H1 (cell line): ENCODE results near the gene CD79A. TPM values are rescaled to one million over a fixed set of nuclear protein-coding genes. Genes with fewer than 3 reads are reported as not detected.

Experiments
- CTCF ChIA-PET: fragments of 300-600 bp; sonication (Branson Sonifier 250); formaldehyde crosslinking; loops from one replicate; lab custom pipeline; 2021; ENCODE audit not compliant: partially characterized antibody; lab: Charles Lee
- POLR2A ChIA-PET: fragments of 300-600 bp; sonication (Branson Sonifier 250); formaldehyde crosslinking; loops from one replicate; lab custom pipeline; 2021; ENCODE audit warnings: inconsistent platforms; ENCODE audit not compliant: partially characterized antibody; lab: Charles Lee
- DNase-seq, 2 experiments: peaks; one replicate each; pipeline versions ENCODE4 v3.0.0 to v3.0.0-alpha.2; 2010 to 2022; ENCODE audit warnings: low spot score in 2 of 2, low read depth in 1 of 2, mixed read lengths in 1 of 2
- FAIRE-seq: peaks from 2 replicates; lab custom pipeline; 2011; peaks lifted over from hg19 to GRCh38; lab: Jason Lieb, UNC
- H2AFZ ChIP-seq: 2 replicates; pipeline ENCODE4 v1.8.1; 2012; ENCODE audit warnings: low read length, inconsistent platforms
- H2AK5ac ChIP-seq: 2 replicates; pipeline ENCODE4 v1.6.1; 2013; ENCODE audit warnings: low read depth, low read length
- H2BK120ac ChIP-seq: replicated peaks from 2 replicates; pipeline ENCODE3; 2013; ENCODE audit warnings: low read depth, low read length, inconsistent platforms
- H2BK12ac ChIP-seq: 2 replicates; pipeline ENCODE4 v1.6.1; 2013; ENCODE audit warnings: low read depth, low read length
- H2BK15ac ChIP-seq: 2 replicates; pipeline ENCODE4 v1.6.1; 2013; ENCODE audit warnings: low read length
- H2BK20ac ChIP-seq: 2 replicates; pipeline ENCODE4 v1.6.1; 2013; ENCODE audit warnings: low read length
- H2BK5ac ChIP-seq: 2 replicates; pipeline ENCODE4 v1.6.1; 2013; ENCODE audit warnings: low read depth, low read length
- H3K14ac ChIP-seq: 2 replicates; pipeline ENCODE4 v1.6.1; 2013; ENCODE audit warnings: inconsistent platforms; ENCODE audit not compliant: insufficient read length
- H3K18ac ChIP-seq: 2 replicates; pipeline ENCODE4 v1.6.1; 2013; ENCODE audit warnings: low read length; ENCODE audit errors: extremely low read depth
- H3K23ac ChIP-seq: 2 replicates; pipeline ENCODE4 v1.6.1; 2013; ENCODE audit warnings: inconsistent platforms; ENCODE audit not compliant: insufficient read length
- H3K23me2 ChIP-seq: 2 replicates; pipeline ENCODE4 v1.6.1; 2013; ENCODE audit warnings: low read depth, low read length
- H3K27ac ChIP-seq: 2 replicates; pipeline ENCODE4 v1.6.1; 2011; ENCODE audit warnings: low read depth, low read length, inconsistent platforms
- H3K27me3 ChIP-seq, 4 experiments: replicated peaks in 1 of 4; 1 replicate in 1 of 4; 2 replicates in 3 of 4; pipeline versions ENCODE4 v1.6.1 to v1.8.1; 2011 to 2013; ENCODE audit warnings: low read length in 3 of 4, mild to moderate bottlenecking in 3 of 4, inconsistent platforms in 2 of 4, mixed read lengths in 2 of 4, moderate library complexity in 1 of 4; ENCODE audit not compliant: control insufficient read depth in 3 of 4, insufficient read depth in 3 of 4; ENCODE audit errors: extremely low read depth in 1 of 4
- H3K36me3 ChIP-seq, 4 experiments: 2 replicates each; pipeline versions ENCODE4 v1.6.1 to v1.8.1; 2011 to 2013; ENCODE audit warnings: mild to moderate bottlenecking in 4 of 4, low read length in 3 of 4, moderate library complexity in 2 of 4, control low read depth in 1 of 4, inconsistent platforms in 1 of 4; ENCODE audit not compliant: insufficient read depth in 4 of 4, control insufficient read depth in 2 of 4
- H3K4ac ChIP-seq: replicated peaks from 2 replicates; pipeline ENCODE3; 2013; ENCODE audit warnings: low read length, low read depth, mixed read lengths, inconsistent platforms; ENCODE audit not compliant: insufficient read length
- H3K4me1 ChIP-seq, 4 experiments: replicated peaks in 1 of 4; 1 replicate in 1 of 4; 2 replicates in 3 of 4; pipeline versions ENCODE4 v1.6.1 to v1.8.1; 2011 to 2013; ENCODE audit warnings: low read length in 3 of 4, inconsistent platforms in 2 of 4, mixed read lengths in 1 of 4; ENCODE audit not compliant: insufficient read depth in 4 of 4, control insufficient read depth in 3 of 4
- H3K4me2 ChIP-seq, 2 experiments: 2 replicates each; pipeline versions ENCODE4 v1.6.1 to v1.8.1; 2011 to 2013; ENCODE audit warnings: low read depth in 2 of 2, low read length in 2 of 2, control low read depth in 1 of 2, inconsistent platforms in 1 of 2, mild to moderate bottlenecking in 1 of 2; ENCODE audit not compliant: insufficient read depth in 1 of 2
- H3K4me3 ChIP-seq, 4 experiments: fragments of 200-600, 300-600 bp in 1 of 4; sonication (generic), shearing (Covaris generic), sonication (Bioruptor Twin) in 1 of 4; 2 replicates each; pipeline versions ENCODE4 v1.5.1 to v1.8.1; 2011 to 2016; ENCODE audit warnings: low read length in 4 of 4, low read depth in 3 of 4, control low read depth in 2 of 4, inconsistent platforms in 2 of 4, mild to moderate bottlenecking in 2 of 4, mixed read lengths in 1 of 4, moderate library complexity in 1 of 4; ENCODE audit not compliant: insufficient read depth in 2 of 4; ENCODE audit errors: extremely low read depth in 1 of 4
- H3K56ac ChIP-seq: replicated peaks from 2 replicates; pipeline ENCODE3; 2013; ENCODE audit warnings: low read depth, mild to moderate bottlenecking, mixed read lengths, low read length, inconsistent platforms; ENCODE audit not compliant: insufficient read length
- H3K79me1 ChIP-seq: 2 replicates; pipeline ENCODE4 v1.6.1; 2013; ENCODE audit warnings: low read depth, low read length, control low read depth
- H3K79me2 ChIP-seq, 2 experiments: 2 replicates each; pipeline versions ENCODE4 v1.6.1 to v1.8.1; 2012 to 2013; ENCODE audit warnings: low read length in 2 of 2, mild to moderate bottlenecking in 2 of 2, inconsistent platforms in 1 of 2; ENCODE audit not compliant: insufficient read depth in 2 of 2, control insufficient read depth in 1 of 2
- H3K9ac ChIP-seq, 4 experiments: replicated peaks in 1 of 4; 1 replicate in 1 of 4; 2 replicates in 3 of 4; pipeline versions ENCODE4 v1.6.1 to v1.8.1; 2011 to 2013; ENCODE audit warnings: low read depth in 3 of 4, low read length in 3 of 4, control low read depth in 2 of 4, mild to moderate bottlenecking in 2 of 4, moderate library complexity in 2 of 4, inconsistent platforms in 1 of 4; ENCODE audit errors: extremely low read depth in 1 of 4
- H3K9me3 ChIP-seq, 2 experiments: 2 replicates each; pipeline versions ENCODE4 v1.6.1 to v1.8.1; 2012 to 2013; ENCODE audit warnings: mild to moderate bottlenecking in 2 of 2, moderate library complexity in 2 of 2, control low read depth in 1 of 2, inconsistent platforms in 1 of 2, low read depth in 1 of 2, low read length in 1 of 2, mixed read lengths in 1 of 2; ENCODE audit not compliant: insufficient read depth in 2 of 2
- H4K20me1 ChIP-seq, 2 experiments: replicated peaks in 1 of 2; 2 replicates each; pipeline versions ENCODE3 to v1.8.1; 2011 to 2013; ENCODE audit warnings: inconsistent platforms in 2 of 2, low read length in 2 of 2, mild to moderate bottlenecking in 1 of 2; ENCODE audit not compliant: insufficient read depth in 2 of 2, control insufficient read depth in 1 of 2
- H4K5ac ChIP-seq: 2 replicates; pipeline ENCODE4 v1.6.1; 2013; ENCODE audit warnings: low read length, low read depth, mixed read lengths, inconsistent platforms; ENCODE audit not compliant: insufficient read length
- H4K8ac ChIP-seq: 2 replicates; pipeline ENCODE4 v1.8.0; 2013; ENCODE audit warnings: mild to moderate bottlenecking, moderate library complexity, low read length, inconsistent platforms; ENCODE audit not compliant: insufficient read depth; ENCODE audit errors: extremely low read depth
- H4K91ac ChIP-seq: replicated peaks from 2 replicates; pipeline ENCODE3; 2013; ENCODE audit warnings: low read length, mixed read lengths, inconsistent platforms; ENCODE audit not compliant: insufficient read length
- KDM1A ChIP-seq: fragments of 200-600, 300-600 bp; sonication (generic); IDR thresholded peaks from 2 replicates; pipeline ENCODE4 v1.7.1; 2016; ENCODE audit warnings: mild to moderate bottlenecking, low read length, borderline replicate concordance
- MAX ChIP-seq: IDR thresholded peaks from 2 replicates; pipeline ENCODE4 v1.6.1; 2012; ENCODE audit warnings: inconsistent platforms
- SIRT6 ChIP-seq: IDR thresholded peaks from one replicate; pipeline ENCODE4 v1.7.1; 2012; ENCODE audit warnings: low read length, inconsistent platforms
- WGBS, 2 experiments: shearing (Covaris generic) in 1 of 2; methylation state at CpG; one replicate each; pipeline versions ENCODE4 v1.1.6 to v1.1.7; 2013 to 2015; ENCODE audit warnings: low lambda C conversion rate in 2 of 2, mixed read lengths in 2 of 2, inconsistent platforms in 1 of 2, low coverage in 1 of 2, missing lambda C conversion rate in 1 of 2; ENCODE audit not compliant: insufficient replicate concordance in 2 of 2, insufficient coverage in 1 of 2, insufficient read length in 1 of 2; ENCODE audit errors: extremely low coverage in 1 of 2, missing lambda C conversion rate in 1 of 2; 5-methylcytosine and 5-hydroxymethylcytosine counted together
- polyA plus RNA-seq, 7 experiments: library from polyadenylated mRNA; depleted of rRNA in 3 of 7; stranded (reverse) in 5 of 7; unstranded in 2 of 7; fragments of >200 nt in 5 of 7; fragments of 200-250 nt in 2 of 7; gene quantifications; 1 replicate in 5 of 7; 2 replicates in 1 of 7; 4 replicates in 1 of 7; pipeline versions ENCODE4 v1.2.1 to v1.2.3, GENCODE V29; 2011 to 2013; ENCODE audit warnings: missing spikeins in 2 of 7, mixed read lengths in 2 of 7
- total RNA-seq: library from RNA; stranded (reverse); fragmentation: NEBNext Ultra II Directional; extraction: Animal tissue kit (Norgen Biotek cat#: 25700); gene quantifications from 2 replicates; pipeline ENCODE4 v1.2.1, GENCODE V29; 2021

The CD79A gene
- total and polyA plus RNA-seq, 2 of the 8 experiments (the other 6 are each of a cell fraction or from before 2014, with no cell fraction given) = 0.54 to 0.77 TPM

- Histone ChIP-seq H3K27me3 (peaks cover 1 to 19% (median 17%) of the 10 kb centered on the region in 4 experiments; a peak in 6 of 7 replicates), H3K36me3 (no peaks in the 10 kb centered on the region), H2BK120ac (no peak overlapping the region), H3K23me2 (peaks cover 13% of the 10 kb centered on the region; the same call in 1 of the 2 replicates), H3K23ac (no peak overlapping the region), H4K91ac (no peak overlapping the region), H2AK5ac (no peak overlapping the region), H3K4me2 (no peak overlapping the region), H3K4me3 (no peak overlapping the region), H3K4ac (no peak overlapping the region), H3K56ac (no peak overlapping the region), H4K5ac (no peak overlapping the region), H2BK5ac (no peak overlapping the region), H3K79me1 (no peaks in the 10 kb centered on the region), H2BK15ac (no peak overlapping the region), H2BK12ac (0 out of 2 replicates have a peak overlapping the region, but pooled peaks have one; percentile 39), H4K8ac (no peak overlapping the region), H4K20me1 (no peaks in the 10 kb centered on the region), H2AFZ (no peak overlapping the region), H3K27ac (no peak overlapping the region), H3K9me3 (no peaks in the 10 kb centered on the region), H3K79me2 (no peaks in the 10 kb centered on the region), H3K18ac (no peak overlapping the region), H3K9ac (no peak overlapping the region), H2BK20ac (no peak overlapping the region), H3K4me1 (peaks cover 0 to 5% (median 2%) of the 10 kb centered on the region in 4 experiments; a peak in 5 of 7 replicates), H3K14ac (no peak overlapping the region)
- FAIRE-seq (no peak), DNase-seq (no peak)
- TF ChIP-seq KDM1A (no peak), MAX (no peak), SIRT6 (no peak)
- WGBS, 2 experiments = 88% methylated on average over 21 of the region's 21 CpGs; no CpG with 5 or more reads in 1 of the 2 experiments
- CTCF ChIA-PET = no interaction called here
- POLR2A ChIA-PET = interaction anchor here (2.8 to 9.0 kb wide), 2 partner anchors 14 to 19 kb away, joined by 13 to 151 read pairs; partner anchors contain the start of gene RPS19
Measured at GRCh38 chr19:41879080-41879479, 2.0 kb downstream of the CD79A start.
